ENCODE data around the gene AKR1B1.

The AKR1B1 gene

GRCh38 chr7:134419085-134419484 lies 39.8 kb downstream of the AKR1B1 start:
- no peak for DNase-seq (ENCODE audit: low read depth)

- peak; percentile 24 for DNase-seq (ENCODE audit: low read depth)
These were observed 43.2 kb downstream of the AKR1B1 start for GRCh38 chr7:134415700-134416099.

GRCh38 chr7:134414109-134414508 lies 44.8 kb downstream of the AKR1B1 start:
- DNase-seq (ENCODE audit: low read depth) = no peak

- no peak for DNase-seq (ENCODE audit: low read depth)
These were observed 51.6 kb downstream of the AKR1B1 start for GRCh38 chr7:134407311-134407710.

DNA sequence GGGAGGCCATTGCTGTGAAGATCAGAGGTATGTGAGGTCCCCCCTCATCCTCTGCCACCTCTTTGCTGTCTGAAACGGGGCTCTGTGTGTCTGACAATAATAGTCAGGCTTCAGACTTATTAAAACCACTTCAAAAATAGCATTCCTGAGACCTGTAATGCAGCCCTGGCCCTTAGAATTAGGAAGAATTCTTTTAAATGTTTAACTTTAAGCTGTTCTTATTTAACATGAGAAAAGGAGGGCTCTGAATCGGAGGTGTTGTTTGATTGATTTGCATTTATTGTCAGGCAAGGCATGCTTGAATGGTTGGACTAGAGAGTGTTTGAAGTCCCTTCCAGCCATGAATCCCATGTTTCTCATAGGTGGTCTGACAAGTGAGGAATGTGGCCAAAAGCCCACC lies 52.5 kb downstream of the AKR1B1 start:
- no peak for DNase-seq (ENCODE audit: low read depth)

DNA sequence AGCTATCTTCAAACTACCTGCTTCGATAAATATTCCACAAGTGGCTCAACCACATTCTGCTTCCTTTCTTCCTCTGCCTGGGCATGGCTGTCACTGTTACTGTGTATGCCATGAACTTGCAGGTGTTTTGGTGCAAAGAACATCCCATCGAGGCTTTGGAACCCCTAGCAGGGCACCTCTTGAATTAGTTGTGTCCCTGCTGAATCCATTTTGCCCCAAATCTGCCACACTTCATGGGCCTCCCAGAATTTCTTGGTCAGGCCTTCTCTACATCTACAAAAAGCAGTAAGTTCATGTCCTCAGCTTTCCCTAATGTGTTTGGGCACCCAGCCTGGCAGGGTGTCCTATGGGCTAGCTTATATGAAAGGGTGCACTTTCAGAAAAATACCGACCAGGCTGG lies 53.6 kb downstream of the AKR1B1 start:
- DNase-seq (ENCODE audit: low read depth) = no peak

DNA sequence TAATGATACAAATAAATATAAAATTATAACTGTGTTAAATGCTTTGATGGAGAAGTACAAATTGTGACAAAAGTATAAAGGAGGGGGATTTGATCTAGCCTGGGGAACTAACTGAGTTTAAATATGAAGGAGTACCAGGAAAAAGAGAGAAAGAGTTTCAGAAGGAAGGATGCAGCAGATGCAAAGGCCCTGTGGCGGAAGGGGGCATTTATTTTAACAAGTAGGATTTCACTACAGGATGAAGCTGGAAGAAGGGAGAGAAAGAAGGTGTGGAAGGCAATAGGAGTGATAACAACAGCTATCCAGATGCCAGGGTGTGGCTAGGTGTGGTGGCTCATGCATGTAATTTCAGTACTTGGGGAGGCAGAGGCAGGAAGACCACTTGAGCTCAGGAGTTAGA lies 55.8 kb downstream of the AKR1B1 start:
- no peak for DNase-seq (ENCODE audit: low read depth)

DNA sequence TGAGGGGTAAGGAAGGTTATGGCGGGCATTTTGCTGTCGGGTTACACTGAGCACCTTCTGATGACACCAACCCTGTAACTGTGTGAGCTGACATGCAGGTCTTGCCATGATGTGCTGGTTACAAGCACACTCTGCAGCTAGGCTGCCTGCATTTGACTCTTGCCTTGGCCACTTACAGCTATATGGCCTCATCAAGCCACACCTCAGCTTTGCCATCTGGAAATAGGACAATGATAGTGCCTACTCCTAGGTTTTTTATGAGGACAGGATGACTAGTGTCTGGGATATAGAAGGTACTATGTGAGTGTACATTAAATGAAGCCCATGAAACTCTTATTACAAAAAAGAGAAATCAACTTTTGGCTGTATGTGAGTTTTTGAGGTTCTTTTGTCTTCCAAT lies 58.0 kb downstream of the AKR1B1 start:
- DNase-seq (ENCODE audit: low read depth) = no peak

GRCh38 chr7:134396031-134396430 lies 62.9 kb downstream of the AKR1B1 start:
- no peak for DNase-seq (ENCODE audit: low read depth)

DNA sequence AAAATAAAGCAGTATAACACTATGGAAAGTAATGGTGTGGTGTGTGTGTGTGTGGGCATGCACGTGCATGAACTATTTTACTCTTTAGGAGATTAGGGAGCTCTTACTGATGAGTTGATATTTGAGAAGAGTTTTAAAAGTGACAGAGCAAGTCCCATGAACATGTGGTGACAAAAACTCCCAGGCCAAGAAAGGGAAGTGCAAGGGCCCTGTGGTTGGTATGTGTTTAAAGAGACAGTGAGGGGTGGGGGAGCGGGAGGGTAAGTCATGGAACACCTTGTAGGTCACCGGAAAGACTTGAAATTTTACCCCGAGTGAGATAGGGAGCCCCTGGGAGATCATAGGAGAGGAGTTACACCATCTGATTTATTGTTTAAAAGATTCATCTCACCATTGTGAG lies 63.3 kb downstream of the AKR1B1 start:
- no peak for DNase-seq (ENCODE audit: low read depth)

DNA sequence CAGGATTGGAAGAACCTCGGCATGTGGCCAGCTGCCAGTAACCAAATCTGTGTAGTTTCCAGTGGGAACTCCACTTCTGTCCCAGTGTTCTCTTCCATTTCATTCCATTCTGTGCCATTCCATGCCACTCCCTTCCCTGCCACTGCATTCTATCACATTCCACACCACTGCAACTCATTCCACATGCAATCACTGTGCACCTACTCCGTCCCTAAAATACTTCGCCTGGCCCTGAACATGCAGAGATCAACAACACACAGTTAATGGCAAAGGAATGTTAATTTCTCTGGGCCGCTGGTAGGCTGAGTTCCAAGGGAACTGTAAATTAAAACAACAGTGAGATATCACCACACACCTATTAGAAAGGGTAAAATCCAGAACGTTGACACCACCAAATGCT lies 64.8 kb downstream of the AKR1B1 start:
- no peak for DNase-seq (ENCODE audit: low read depth)

All from iris pigment epithelial cell (primary cell).